ENCODE data around the gene HAUS3.

DNA sequence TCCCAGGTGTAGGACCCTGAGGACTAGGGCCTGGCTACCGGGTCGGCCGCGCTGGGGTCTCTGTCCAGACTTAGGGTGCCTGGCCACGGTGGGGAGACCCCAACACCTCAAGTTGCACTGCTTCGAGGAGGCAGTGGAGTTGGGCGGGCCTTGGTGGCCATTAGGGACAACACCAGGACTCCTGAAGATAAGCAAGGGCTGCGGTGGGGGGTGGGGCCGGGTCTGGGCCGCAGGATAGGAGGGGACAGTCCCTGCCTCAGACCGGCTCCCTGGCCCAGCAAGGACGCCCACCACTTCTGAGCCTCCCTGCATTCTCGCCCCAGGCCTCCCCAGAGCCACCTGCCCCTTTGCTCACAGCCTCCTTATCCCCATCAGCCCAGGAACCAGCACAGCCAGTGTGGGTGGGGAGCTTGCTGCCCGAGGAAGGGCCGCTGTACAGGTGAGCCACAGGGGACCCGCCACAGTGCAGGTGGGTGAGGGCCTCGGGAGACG lies 25.4 kb upstream of the HAUS3 start:
- no peak for TF ChIP-seq CTCF (IDR thresholded peaks at IDR 0.05)
- TF ChIP-seq POLR2A (IDR thresholded peaks at IDR 0.05), result no peak

All from uterus (tissue), 2 donors.